Stimulated activated CD4-positive, alpha-beta T cell treated with anti-CD3 and anti-CD28 coated beads, Interleukin-4, amount 100 ng/mL, for 48 hours (primary cell): ENCODE measurements around the gene KANSL1L.

Source experiments
- DNase-seq, 2 donors: peaks; one replicate each; pipeline ENCODE4 v3.0.0-alpha.2; 2020; ENCODE audit warnings: low read depth in 2 of 2

The KANSL1L gene

GRCh38 chr2:210063306-210063705, 107.9 kb downstream of the KANSL1L start:
- no peak for DNase-seq

GRCh38 chr2:210055825-210056224, 115.4 kb downstream of the KANSL1L start:
- no peak for DNase-seq

- no peak for DNase-seq
Observed at GRCh38 chr2:210054696-210055095, 116.5 kb downstream of the KANSL1L start.

- no peak for DNase-seq
Observed at GRCh38 chr2:210050885-210051284, 120.3 kb downstream of the KANSL1L start.

GRCh38 chr2:210049831-210050230, 121.4 kb downstream of the KANSL1L start:
- DNase-seq, result no peak

GRCh38 chr2:210046851-210047500, 124.2 kb downstream of the KANSL1L start:
- no peak for DNase-seq

- DNase-seq, result no peak
Observed at GRCh38 chr2:210038078-210038477, 133.1 kb downstream of the KANSL1L start.

- no peak for DNase-seq
Observed at GRCh38 chr2:210035679-210036078, 135.5 kb downstream of the KANSL1L start.

GRCh38 chr2:210034087-210034683, 137.0 kb downstream of the KANSL1L start:
- DNase-seq, result no peak

GRCh38 chr2:210028178-210028577, 143.0 kb downstream of the KANSL1L start:
- no peak for DNase-seq

- no peak for DNase-seq
Observed at GRCh38 chr2:210027608-210028007, 143.6 kb downstream of the KANSL1L start.

GRCh38 chr2:210022824-210023223, 148.4 kb downstream of the KANSL1L start:
- DNase-seq, result no peak

GRCh38 chr2:210020138-210020537, 151.1 kb downstream of the KANSL1L start:
- DNase-seq, result no peak

- DNase-seq, result no peak
Observed at GRCh38 chr2:210009896-210010295, 161.3 kb downstream of the KANSL1L start.

- DNase-seq, result no peak
Observed at GRCh38 chr2:210009126-210009525, 162.1 kb downstream of the KANSL1L start.

- DNase-seq, result no peak
Observed at GRCh38 chr2:210007895-210008294, 163.3 kb downstream of the KANSL1L start.

- no peak for DNase-seq
Observed at GRCh38 chr2:210004881-210005280, 166.3 kb downstream of the KANSL1L start.

- no peak for DNase-seq
Observed at GRCh38 chr2:210003359-210003758, 167.8 kb downstream of the KANSL1L start.

GRCh38 chr2:210002158-210003157, 168.8 kb downstream of the KANSL1L start, which contains the start of gene RPE:
Gene RPE (plus strand): TSS chr2:210002638. CDS start chr2:210002662, 24 bp downstream.
- peak; percentile 97 to 98 for DNase-seq

GRCh38 chr2:210000464-210001324, 170.5 kb downstream of the KANSL1L start:
- DNase-seq, result no peak

GRCh38 chr2:209998596-209998995, 172.6 kb downstream of the KANSL1L start:
- no peak for DNase-seq
